Astrocyte (in vitro differentiated cells and primary cell): Measurements from ENCODE around the gene DDTL.

Experiments used
- CTCF ChIP-seq: IDR thresholded peaks from 2 replicates; pipeline ENCODE4 v1.5.1; 2011; ENCODE audit warnings: low read depth, mild to moderate bottlenecking, inconsistent platforms, low read length, moderate library complexity; ENCODE audit not compliant: insufficient read depth
- EZH2 ChIP-seq: IDR thresholded peaks from 2 replicates; pipeline ENCODE4 v1.6.1; 2012; ENCODE audit warnings: mild to moderate bottlenecking, low read length, inconsistent platforms; ENCODE audit not compliant: insufficient read depth

GRCh38 chr22:24006914-24007214 lies 40.2 kb downstream of the DDTL start:
- TF ChIP-seq CTCF (no peak), EZH2 (no peak)
